CD4-positive, alpha-beta T cell treated with Interleukin-15 for 1 hour (primary cell): ENCODE data around the gene HAS3.
A peak's percentile ranks its signal among the peaks of the same experiment; 100 is the strongest.

ENCODE experiments used
- DNase-seq: peaks from one replicate; pipeline ENCODE4 v3.0.0-alpha.2; 2020

Gene HAS3

DNA sequence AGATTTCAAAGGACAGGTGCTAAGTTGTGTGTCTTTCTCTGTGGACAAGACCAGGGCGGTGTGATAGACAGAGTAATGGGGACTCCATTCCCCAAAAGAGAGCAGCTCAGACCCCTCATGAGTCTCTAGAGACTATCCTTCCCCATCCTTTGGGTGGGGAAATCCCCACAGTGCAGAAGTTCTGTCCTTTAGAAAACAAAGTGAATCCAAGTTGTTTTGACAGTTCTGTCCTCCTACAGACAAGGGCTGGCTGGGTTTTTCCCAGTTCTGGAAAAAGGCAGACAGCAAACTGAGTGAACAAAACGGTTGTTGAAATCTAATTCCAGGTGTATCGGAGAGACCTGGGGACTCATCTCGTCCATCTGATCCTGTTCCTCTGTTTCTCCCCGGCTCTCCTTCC is 11.0 kb upstream of the HAS3 start:
- DNase-seq: no peak

DNA sequence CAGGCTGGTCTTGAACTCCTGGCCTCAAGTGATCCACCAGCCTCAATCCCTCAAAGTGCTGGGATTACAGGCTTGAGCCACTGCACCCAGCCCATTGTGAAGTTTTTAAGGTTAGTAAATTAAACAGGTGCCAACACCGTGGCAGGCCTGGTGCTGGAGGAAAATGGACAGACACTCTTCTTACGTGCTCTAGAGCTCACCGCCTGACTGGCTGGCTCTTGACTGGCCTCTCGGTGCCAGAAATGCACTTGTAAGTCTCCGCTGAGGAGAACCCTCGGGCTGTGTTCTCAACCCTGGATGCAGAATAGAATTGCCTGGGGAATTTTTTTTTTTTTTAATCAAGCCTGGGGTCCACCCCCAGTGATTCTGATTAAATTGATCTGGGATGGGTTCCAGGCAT is 10.3 kb upstream of the HAS3 start:
- DNase-seq: no peak

DNA sequence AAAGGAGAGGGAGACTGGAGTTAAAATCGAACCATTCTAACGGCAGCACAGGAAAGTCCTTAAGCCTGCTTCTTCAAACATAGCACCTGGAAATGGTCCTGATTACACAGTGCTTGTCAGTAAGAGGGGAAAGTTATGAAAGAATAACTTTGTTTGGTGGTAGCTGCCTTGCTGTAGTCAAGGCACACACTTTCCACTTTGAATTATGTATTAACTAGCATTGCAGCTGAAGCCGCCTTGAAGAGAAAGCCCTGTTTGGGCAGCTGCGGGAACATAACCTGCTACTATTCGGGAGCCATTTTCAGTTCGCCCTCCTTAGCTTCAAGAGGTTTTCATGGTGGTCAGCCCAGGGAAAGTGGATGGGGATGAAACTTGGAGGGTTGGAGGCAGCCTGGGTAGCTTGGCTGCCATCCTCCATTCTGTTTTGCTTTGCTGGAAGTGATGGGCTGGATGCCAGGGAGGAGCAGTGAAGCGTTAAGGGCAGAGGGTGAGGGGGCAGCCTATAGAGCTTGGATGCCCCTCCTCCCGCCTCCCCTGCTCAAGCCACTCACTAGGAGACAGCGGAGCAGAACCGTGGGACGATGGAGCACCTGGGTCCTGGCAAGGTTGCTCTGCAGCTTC is 5.3 kb upstream of the HAS3 start:
- no peak for DNase-seq

GRCh38 chr16:69106491-69107315 is 1.2 kb downstream of the HAS3 start:
- DNase-seq: no peak

GRCh38 chr16:69107316-69107962 is 2.0 kb downstream of the HAS3 start:
- no peak for DNase-seq

DNA sequence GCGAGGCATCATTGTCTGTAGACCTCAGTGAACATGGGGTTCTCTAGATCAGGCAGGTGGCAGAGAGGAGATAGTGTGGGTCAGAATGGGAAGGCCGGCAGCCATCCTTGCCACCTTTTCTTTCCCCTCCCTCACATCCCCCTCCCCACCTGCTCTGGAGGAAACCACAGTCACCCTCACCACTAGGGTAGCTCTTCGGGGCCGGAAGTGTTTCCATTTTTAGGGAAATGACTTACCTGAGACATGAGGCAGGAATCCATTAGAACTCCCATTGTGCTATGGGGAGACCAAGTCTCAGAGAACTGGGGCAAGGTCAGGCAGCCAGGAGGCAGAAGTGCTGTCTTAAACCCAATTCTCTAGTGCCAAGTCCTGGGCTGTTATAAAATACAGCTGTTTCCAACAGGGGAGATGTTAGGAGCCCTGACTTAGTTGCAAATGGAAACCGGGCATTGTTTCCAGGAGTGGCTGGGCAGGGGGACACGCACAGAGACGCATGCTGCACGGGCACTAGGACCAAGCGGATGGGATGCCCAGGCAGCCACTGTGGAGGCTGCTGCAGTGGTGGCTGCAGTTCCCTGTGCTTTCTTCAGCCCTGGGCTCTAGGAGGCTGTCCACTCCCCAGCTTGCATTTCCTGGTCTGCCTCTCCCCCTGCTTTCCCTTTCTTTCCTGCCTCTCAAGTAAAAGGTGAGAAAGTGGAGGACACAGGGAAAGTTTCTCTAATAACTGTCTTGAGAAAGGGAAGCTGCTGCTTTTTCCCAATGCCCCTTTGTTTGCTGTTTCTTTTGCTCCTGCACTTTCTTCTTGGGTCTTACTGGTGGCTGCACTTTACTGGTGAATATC is 2.8 kb downstream of the HAS3 start:
- no peak for DNase-seq

DNA sequence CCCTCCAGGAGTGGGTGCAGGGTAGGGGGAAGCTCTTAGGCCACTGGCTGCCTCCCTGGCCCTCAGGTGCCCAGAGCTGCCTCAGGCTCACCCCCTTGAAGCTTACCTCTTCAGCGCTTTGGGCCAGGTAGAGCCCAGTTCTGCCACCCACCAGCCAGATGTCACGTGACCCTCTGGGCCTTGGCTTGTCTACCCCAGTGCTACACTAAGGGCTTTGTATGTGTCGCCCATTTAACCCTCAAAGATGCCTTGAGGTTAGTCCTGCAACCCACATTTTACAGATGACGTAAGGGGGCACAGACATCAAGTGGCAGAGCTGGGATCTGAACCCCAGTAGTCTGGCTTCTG is 3.4 kb downstream of the HAS3 start:
- DNase-seq: no peak

DNA sequence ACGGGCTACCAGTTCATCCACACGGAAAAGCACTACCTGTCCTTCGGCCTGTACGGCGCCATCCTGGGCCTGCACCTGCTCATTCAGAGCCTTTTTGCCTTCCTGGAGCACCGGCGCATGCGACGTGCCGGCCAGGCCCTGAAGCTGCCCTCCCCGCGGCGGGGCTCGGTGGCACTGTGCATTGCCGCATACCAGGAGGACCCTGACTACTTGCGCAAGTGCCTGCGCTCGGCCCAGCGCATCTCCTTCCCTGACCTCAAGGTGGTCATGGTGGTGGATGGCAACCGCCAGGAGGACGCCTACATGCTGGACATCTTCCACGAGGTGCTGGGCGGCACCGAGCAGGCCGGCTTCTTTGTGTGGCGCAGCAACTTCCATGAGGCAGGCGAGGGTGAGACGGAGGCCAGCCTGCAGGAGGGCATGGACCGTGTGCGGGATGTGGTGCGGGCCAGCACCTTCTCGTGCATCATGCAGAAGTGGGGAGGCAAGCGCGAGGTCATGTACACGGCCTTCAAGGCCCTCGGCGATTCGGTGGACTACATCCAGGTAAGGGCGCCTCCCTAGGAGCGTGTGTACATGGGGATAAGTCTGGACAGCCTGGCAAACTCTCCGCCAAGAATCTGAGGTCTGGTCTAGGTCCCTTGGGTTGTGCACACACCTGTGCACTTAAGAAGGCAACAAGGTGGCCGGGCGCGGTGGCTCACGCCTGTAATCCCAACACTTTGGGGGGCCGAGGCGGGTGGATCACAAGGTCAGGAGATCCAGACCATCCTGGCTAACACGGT is 4.2 kb downstream of the HAS3 start:
- no peak for DNase-seq

DNA sequence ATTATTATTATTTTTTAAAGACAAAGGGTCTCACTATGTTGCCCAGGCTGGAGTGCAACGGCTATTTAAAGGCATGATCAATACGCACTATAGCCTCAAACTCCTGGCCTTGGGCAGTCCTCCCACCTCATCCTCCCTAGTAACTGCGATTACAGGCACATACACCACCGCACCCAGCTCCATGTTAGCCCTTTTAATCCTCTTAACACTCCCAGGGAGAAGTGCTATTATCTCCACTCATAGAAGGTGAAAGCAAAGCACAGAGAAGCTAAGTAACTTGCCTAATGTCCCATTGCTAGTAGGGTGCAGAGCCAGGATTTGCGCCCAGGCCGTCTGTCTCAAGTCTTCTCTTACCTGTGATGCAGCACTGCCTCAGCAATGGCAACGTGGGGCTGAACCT is 5.0 kb downstream of the HAS3 start:
- no peak for DNase-seq

- no peak for DNase-seq
Observed at GRCh38 chr16:69111216-69111875, 5.9 kb downstream of the HAS3 start.

GRCh38 chr16:69111876-69112230 is 6.4 kb downstream of the HAS3 start:
- no peak for DNase-seq

DNA sequence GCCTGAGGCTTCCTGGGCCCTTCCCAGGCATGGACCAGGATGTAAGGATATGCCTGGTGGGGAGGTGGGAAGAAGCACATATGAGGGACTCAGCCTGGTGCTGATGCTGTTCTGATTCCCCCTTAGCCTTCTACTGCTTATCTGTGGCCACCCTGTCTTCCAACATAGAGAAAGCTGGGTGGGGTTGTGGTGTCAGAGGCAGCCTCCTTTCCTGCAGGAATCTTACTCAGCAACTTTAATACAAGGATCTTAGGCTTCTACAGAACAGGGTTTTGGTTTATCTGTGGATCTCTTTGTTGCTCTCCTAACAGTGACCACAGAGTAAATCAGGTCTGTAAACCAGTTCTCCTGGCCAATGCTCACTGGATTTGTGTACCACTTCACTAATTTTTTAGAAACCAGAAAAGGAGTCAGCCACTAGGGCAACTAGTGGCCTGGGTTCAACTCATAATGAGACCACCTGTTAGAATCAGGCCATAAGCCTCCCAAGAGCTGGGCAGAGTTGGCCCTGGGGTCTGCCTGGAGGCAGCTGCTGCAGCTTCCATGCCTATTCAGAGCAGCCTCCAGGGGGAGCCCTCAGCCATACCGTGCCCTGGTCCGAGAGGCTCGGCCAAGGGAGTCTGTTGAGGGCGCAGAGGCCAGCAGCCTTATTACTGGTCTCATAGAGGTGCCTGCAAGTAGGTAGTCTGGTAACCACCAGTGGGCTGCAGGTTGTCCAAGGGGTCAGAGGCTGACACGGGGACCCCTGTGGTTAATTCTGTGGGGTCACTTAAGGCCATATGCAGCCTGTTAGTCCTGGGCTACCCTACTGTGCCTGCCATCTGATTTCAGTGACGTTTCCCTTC is 7.1 kb downstream of the HAS3 start:
- DNase-seq: peak; percentile 36

- DNase-seq: no peak
Observed at GRCh38 chr16:69113216-69113615, 7.8 kb downstream of the HAS3 start.

GRCh38 chr16:69114346-69114975 is 9.0 kb downstream of the HAS3 start:
- no peak for DNase-seq

GRCh38 chr16:69114976-69115355 is 9.5 kb downstream of the HAS3 start:
- no peak for DNase-seq

DNA sequence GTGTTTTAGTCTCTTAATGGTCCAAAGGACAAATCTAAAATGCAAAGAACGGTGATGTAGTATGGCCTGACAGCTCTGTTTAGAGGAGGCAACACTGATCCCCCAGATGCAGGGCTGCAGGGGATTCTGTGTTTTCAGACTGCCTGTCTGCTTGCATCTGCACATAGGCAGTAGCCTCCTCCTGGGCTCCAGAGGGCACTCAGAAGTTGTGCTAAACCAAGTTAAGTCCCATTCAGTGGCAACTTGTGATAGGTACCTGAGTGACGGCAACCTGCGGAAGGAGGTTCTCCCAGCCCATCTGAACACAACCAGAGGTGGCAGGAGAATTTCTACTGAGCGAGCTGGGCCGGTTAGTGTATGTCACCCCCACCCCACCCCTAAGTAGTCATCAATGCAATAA is 9.9 kb downstream of the HAS3 start:
- DNase-seq: no peak

DNA sequence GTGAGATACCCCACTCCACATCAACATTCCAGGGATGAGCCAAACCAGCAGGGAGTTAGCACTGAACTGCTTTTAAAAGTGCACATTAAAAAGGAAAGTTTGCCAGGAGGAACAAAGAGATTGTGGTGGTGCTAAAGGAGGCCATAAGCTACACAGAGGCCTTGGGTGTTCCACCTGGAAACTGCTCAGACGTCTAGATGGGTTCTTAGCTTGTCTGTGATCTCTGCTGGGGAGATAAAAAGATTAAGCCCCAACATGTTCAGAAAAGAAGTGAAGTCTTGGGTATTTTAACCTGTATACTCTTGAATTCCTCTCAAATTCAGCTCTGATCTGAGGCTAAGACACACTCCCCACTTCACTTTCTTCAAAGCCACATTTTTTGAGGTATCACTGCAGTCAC is 10.4 kb downstream of the HAS3 start:
- DNase-seq: no peak

DNA sequence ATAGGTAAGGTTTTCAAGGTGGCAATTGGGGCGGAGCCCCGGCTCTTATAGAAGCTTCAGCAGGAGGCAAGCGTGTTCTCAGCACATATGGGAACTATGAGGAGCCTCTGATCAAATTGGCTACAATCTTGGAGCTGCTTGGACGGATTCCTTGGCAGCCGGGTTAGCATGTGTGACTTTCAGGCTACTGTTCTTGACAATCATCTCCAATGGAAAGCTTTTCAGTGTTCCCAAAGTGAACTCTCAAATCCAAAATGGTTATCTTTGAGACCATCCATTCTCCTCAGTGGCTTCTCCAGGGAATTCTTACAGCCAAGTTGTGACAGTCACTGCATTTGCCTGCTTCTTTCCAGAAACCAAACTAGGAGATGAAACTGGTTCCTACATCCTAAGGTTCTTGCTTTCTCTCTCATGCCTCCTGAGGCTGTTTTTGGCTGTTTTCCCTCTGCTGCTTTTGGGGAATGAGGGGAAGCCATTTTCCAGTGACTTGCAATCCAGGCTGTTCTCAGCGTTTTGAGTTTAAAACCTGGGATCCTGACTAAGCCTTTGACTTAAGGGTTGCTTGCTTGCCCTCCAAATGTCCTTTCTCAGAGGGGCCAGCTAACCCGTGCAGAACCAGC is 10.9 kb downstream of the HAS3 start:
- DNase-seq: no peak

DNA sequence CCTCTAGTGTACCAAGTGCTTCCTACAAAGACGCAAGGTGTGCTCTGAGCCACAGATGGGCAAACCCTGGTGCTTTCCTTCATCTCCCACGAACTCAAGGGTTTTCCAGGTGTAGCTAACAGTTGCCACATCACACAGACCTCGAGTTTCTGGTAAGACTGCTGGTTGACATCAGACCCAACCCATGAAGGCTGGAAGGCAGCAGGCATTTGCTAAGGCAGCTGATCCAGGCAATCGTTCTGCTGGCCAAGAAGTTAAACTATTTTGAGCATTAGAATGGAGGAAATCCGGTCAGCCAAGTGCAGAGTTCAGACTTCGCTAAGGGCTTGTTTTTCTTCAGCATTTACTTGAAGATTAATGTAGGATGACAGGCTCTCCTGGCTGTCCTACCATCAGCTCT is 11.5 kb downstream of the HAS3 start:
- DNase-seq: no peak

- DNase-seq: no peak
Observed at GRCh38 chr16:69118468-69118867, 13.0 kb downstream of the HAS3 start.
